ENCODE measurements around the gene KLHL14. TPM values are rescaled to one million over a fixed set of nuclear protein-coding genes. Genes with fewer than 3 reads are reported as not detected.

The KLHL14 gene
- not detected in 2 replicates for polyA plus RNA-seq (2011; rRNA removed)
- polyA minus RNA-seq (2011; rRNA and poly(A)+ RNA removed): not detected in 2 replicates

GRCh38 chr18:32772581-32773381 is at the start of gene KLHL14:
Gene KLHL14, minus strand, starts transcription at chr18:32773023. Its CDS starts 2,432 bp downstream, at chr18:32770591.
- CTCF ChIA-PET: interaction anchor here (1.1 kb wide), 1 partner anchor 59 kb away, joined by 3 read pairs; no protein-coding TSS in a partner anchor
- peaks cover 34% of the 10 kb centered on the region for H3K27me3 ChIP-seq (ENCODE audit: control insufficient read depth, insufficient read depth, low read length)
- no peak within 1 kb of the TSS for H3K4me3 ChIP-seq (ENCODE audit: low read depth, low read length)
- POLR2A ChIA-PET: no interaction called here
- DNase-seq (ENCODE audit: low read depth, low spot score): no peak
- no peaks in the 10 kb centered on the region; the same call in 1 of the 2 replicates for H3K9me3 ChIP-seq (ENCODE audit: control insufficient read depth, insufficient read depth, low read length)
- H3K27ac ChIP-seq (ENCODE audit: low read depth, low read length): no peak within 1 kb of the TSS
- no peak for TF ChIP-seq CTCF (IDR thresholded peaks at IDR 0.05; ENCODE audit: low read depth, low read length)

- ChIA-PET POLR2A (no interaction called here), CTCF (no interaction called here)
- Histone ChIP-seq H3K27ac (ENCODE audit: low read depth, low read length) (no peak overlapping the region), H3K27me3 (ENCODE audit: control insufficient read depth, insufficient read depth, low read length) (no peaks in the 10 kb centered on the region), H3K9me3 (ENCODE audit: control insufficient read depth, insufficient read depth, low read length) (no peaks in the 10 kb centered on the region), H3K4me3 (ENCODE audit: low read depth, low read length) (no peak overlapping the region)
- no peak for TF ChIP-seq CTCF (IDR thresholded peaks at IDR 0.05; ENCODE audit: low read depth, low read length)
- DNase-seq (ENCODE audit: low read depth, low spot score): no peak
Measured at GRCh38 chr18:32822197-32822596, 49.4 kb upstream of the KLHL14 start.

- H3K4me3 ChIP-seq (ENCODE audit: low read depth, low read length): no peak overlapping the region
- POLR2A ChIA-PET: no interaction called here
- no peak for DNase-seq (ENCODE audit: low read depth, low spot score)
- CTCF ChIA-PET: no interaction called here
- H3K27ac ChIP-seq (ENCODE audit: low read depth, low read length): no peak overlapping the region
- H3K27me3 ChIP-seq (ENCODE audit: control insufficient read depth, insufficient read depth, low read length): no peaks in the 10 kb centered on the region
- H3K9me3 ChIP-seq (ENCODE audit: control insufficient read depth, insufficient read depth, low read length): no peaks in the 10 kb centered on the region
- TF ChIP-seq CTCF (IDR thresholded peaks at IDR 0.05; ENCODE audit: low read depth, low read length): no peak
Measured at GRCh38 chr18:32815881-32816280, 43.1 kb upstream of the KLHL14 start.

- no peak overlapping the region for H3K4me3 ChIP-seq (ENCODE audit: low read depth, low read length)
- H3K27me3 ChIP-seq (ENCODE audit: control insufficient read depth, insufficient read depth, low read length): no peaks in the 10 kb centered on the region
- no peak for DNase-seq (ENCODE audit: low read depth, low spot score)
- ChIA-PET CTCF (no interaction called here), POLR2A (no interaction called here)
- no peaks in the 10 kb centered on the region for H3K9me3 ChIP-seq (ENCODE audit: control insufficient read depth, insufficient read depth, low read length)
- H3K27ac ChIP-seq (ENCODE audit: low read depth, low read length): no peak overlapping the region
- TF ChIP-seq CTCF (IDR thresholded peaks at IDR 0.05; ENCODE audit: low read depth, low read length): no peak
Measured at GRCh38 chr18:32812342-32812741, 39.5 kb upstream of the KLHL14 start.

- no peaks in the 10 kb centered on the region for H3K9me3 ChIP-seq (ENCODE audit: control insufficient read depth, insufficient read depth, low read length)
- H3K4me3 ChIP-seq (ENCODE audit: low read depth, low read length): no peak overlapping the region
- POLR2A ChIA-PET: no interaction called here
- TF ChIP-seq CTCF (IDR thresholded peaks at IDR 0.05; ENCODE audit: low read depth, low read length): no peak
- DNase-seq (ENCODE audit: low read depth, low spot score): no peak
- CTCF ChIA-PET: no interaction called here
- no peaks in the 10 kb centered on the region for H3K27me3 ChIP-seq (ENCODE audit: control insufficient read depth, insufficient read depth, low read length)
- no peak overlapping the region for H3K27ac ChIP-seq (ENCODE audit: low read depth, low read length)
Measured at GRCh38 chr18:32810314-32810713, 37.5 kb upstream of the KLHL14 start.
